Activated naive CD8-positive, alpha-beta T cell treated with anti-CD3 and anti-CD28 coated beads for 36 hours (primary cell): ENCODE results near the gene HAND2. TPM values are rescaled to one million over a fixed set of nuclear protein-coding genes. Genes with fewer than 3 reads are reported as not detected.

Source experiments
- DNase-seq: peaks from one replicate; pipeline ENCODE4 v3.0.0; 2021
- H3K27ac Mint-ChIP-seq: one replicate; pipeline ENCODE4 v1.8.0; 2022; ENCODE audit warnings: mild to moderate bottlenecking, moderate library complexity, mixed read lengths
- H3K27me3 Mint-ChIP-seq: one replicate; pipeline ENCODE4 v1.8.0; 2022; ENCODE audit warnings: mild to moderate bottlenecking, mixed read lengths
- H3K36me3 Mint-ChIP-seq: one replicate; pipeline ENCODE4 v1.8.0; 2021; ENCODE audit warnings: mild to moderate bottlenecking, mixed read lengths
- H3K4me1 Mint-ChIP-seq: one replicate; pipeline ENCODE4 v1.8.0; 2021; ENCODE audit warnings: mixed read lengths
- H3K4me3 Mint-ChIP-seq: one replicate; pipeline ENCODE4 v1.8.0; 2022; ENCODE audit warnings: mild to moderate bottlenecking, moderate library complexity, mixed read lengths
- H3K9me3 Mint-ChIP-seq: one replicate; pipeline ENCODE4 v1.8.0; 2022; ENCODE audit warnings: mixed read lengths
- total RNA-seq, 2 experiments: library from RNA; stranded (reverse); gene quantifications; one replicate each; pipeline ENCODE4 v1.2.3, GENCODE V29; 2021

HAND2 gene
- total RNA-seq, 2 experiments from 2014 or later = not detected

DNA sequence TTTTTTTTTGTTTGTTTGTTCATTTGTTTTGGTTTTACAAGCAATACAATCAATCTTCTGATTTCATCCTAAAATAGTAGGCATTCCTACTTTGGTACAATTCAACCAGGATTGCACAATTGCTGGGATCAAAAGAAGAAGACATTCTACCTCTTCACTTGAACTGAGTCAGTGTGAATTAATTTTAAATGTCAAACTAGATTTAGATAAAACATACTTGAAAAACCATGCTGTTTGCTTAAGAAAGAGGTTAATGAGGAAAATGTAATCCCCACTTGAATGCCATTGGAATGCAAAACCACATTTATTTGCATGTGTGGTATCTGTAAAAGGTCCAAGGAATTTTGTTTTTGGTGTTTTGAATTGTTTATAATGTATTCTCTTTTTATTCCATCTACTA, 40.5 kb downstream of the HAND2 start:
- Mint-ChIP-seq H3K4me3 (no peak overlapping the region), H3K36me3 (no peaks in the 10 kb centered on the region), H3K27ac (no peak overlapping the region), H3K27me3 (peaks cover 16% of the 10 kb centered on the region), H3K4me1 (peaks cover 3% of the 10 kb centered on the region), H3K9me3 (no peaks in the 10 kb centered on the region)
- no peak for DNase-seq

DNA sequence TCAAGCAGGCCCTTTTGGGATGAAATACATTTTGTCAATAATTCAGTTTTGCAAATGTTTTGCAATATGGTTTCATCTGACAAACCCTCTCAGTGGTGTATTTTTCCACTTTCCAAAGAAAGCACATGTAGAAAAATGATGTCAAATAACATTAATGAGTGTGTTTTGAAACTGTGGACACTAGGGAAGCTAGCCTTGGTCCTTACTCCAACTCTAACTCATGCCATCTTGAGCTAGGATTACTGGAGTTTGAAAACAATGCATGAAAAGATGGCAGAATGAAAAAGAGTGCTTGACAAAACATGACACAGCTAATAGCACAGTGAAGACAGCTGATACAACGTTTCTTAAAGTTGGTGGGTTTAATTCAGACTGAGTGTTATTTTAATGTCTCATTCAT, 41.4 kb downstream of the HAND2 start:
- H3K9me3 Mint-ChIP-seq = no peaks in the 10 kb centered on the region
- no peak overlapping the region for H3K27ac Mint-ChIP-seq
- H3K27me3 Mint-ChIP-seq = peaks cover 12% of the 10 kb centered on the region
- DNase-seq = no peak
- no peaks in the 10 kb centered on the region for H3K36me3 Mint-ChIP-seq
- no peak overlapping the region for H3K4me3 Mint-ChIP-seq
- peaks cover 2% of the 10 kb centered on the region for H3K4me1 Mint-ChIP-seq

- H3K27me3 Mint-ChIP-seq = peaks cover 9% of the 10 kb centered on the region
Observed at GRCh38 chr4:173488074-173488473, 42.0 kb downstream of the HAND2 start.

GRCh38 chr4:173486714-173487392, 43.2 kb downstream of the HAND2 start:
- no peak for DNase-seq
- H3K27me3 Mint-ChIP-seq = no peaks in the 10 kb centered on the region
- H3K4me3 Mint-ChIP-seq = no peak overlapping the region
- no peaks in the 10 kb centered on the region for H3K4me1 Mint-ChIP-seq
- no peaks in the 10 kb centered on the region for H3K9me3 Mint-ChIP-seq
- no peak overlapping the region for H3K27ac Mint-ChIP-seq
- no peaks in the 10 kb centered on the region for H3K36me3 Mint-ChIP-seq

More at GRCh38 chr4:173488074-173488473, 42.0 kb downstream of the HAND2 start:
- Mint-ChIP-seq H3K9me3 (no peaks in the 10 kb centered on the region), H3K4me3 (no peak overlapping the region), H3K4me1 (peaks cover 2% of the 10 kb centered on the region), H3K36me3 (no peaks in the 10 kb centered on the region), H3K27ac (no peak overlapping the region)
- no peak for DNase-seq

DNA sequence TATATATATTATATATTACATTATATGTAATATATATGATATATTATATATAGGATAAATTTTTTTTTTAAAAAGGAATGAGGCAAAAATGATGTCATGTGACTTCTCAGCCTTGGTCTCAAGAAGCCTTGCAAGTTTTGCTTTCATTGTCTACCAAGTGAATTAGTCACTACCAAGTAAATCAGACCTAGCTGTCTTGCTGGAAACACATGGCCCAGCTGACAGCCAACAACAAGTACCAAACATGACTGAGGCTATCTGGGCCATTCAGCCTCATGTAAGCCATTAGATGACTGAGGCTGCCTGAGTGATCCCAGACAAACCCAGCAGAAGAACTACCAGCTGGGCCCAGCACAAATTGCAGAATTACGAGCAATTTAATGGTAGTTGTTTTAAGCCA, 44.9 kb downstream of the HAND2 start:
- DNase-seq = no peak
- no peaks in the 10 kb centered on the region for H3K9me3 Mint-ChIP-seq

GRCh38 chr4:173482330-173482931, 47.6 kb downstream of the HAND2 start:
- H3K4me1 Mint-ChIP-seq = no peaks in the 10 kb centered on the region
- H3K36me3 Mint-ChIP-seq = no peaks in the 10 kb centered on the region
- no peaks in the 10 kb centered on the region for H3K27me3 Mint-ChIP-seq
- no peak overlapping the region for H3K27ac Mint-ChIP-seq
- H3K9me3 Mint-ChIP-seq = no peaks in the 10 kb centered on the region
- no peak overlapping the region for H3K4me3 Mint-ChIP-seq
- DNase-seq = no peak

More for the DNA sequence above, 44.9 kb downstream of the HAND2 start:
- H3K4me1 Mint-ChIP-seq = no peaks in the 10 kb centered on the region
- H3K4me3 Mint-ChIP-seq = no peak overlapping the region
- no peaks in the 10 kb centered on the region for H3K27me3 Mint-ChIP-seq
- H3K27ac Mint-ChIP-seq = no peak overlapping the region
- H3K36me3 Mint-ChIP-seq = no peaks in the 10 kb centered on the region

DNA sequence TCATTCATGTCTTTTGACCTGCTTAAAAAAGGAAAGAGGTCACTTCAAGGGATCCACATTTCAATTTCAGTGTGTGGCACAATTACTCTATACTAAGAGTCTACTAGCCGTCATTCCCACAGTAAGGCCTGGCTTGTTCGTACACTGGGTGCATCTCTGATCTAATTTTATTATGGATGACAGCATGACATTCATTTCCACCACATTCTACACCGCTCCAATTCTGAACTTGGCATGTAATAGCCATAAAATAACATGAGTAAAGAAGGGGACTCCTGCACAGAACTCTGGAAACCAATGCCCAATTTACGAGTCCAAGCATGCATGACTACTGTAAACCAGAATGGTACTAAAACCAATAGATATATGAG, 51.1 kb downstream of the HAND2 start:
- Mint-ChIP-seq H3K27me3 (no peaks in the 10 kb centered on the region), H3K36me3 (no peaks in the 10 kb centered on the region), H3K4me1 (no peaks in the 10 kb centered on the region), H3K27ac (no peak overlapping the region), H3K4me3 (no peak overlapping the region), H3K9me3 (no peaks in the 10 kb centered on the region)
- no peak for DNase-seq

DNA sequence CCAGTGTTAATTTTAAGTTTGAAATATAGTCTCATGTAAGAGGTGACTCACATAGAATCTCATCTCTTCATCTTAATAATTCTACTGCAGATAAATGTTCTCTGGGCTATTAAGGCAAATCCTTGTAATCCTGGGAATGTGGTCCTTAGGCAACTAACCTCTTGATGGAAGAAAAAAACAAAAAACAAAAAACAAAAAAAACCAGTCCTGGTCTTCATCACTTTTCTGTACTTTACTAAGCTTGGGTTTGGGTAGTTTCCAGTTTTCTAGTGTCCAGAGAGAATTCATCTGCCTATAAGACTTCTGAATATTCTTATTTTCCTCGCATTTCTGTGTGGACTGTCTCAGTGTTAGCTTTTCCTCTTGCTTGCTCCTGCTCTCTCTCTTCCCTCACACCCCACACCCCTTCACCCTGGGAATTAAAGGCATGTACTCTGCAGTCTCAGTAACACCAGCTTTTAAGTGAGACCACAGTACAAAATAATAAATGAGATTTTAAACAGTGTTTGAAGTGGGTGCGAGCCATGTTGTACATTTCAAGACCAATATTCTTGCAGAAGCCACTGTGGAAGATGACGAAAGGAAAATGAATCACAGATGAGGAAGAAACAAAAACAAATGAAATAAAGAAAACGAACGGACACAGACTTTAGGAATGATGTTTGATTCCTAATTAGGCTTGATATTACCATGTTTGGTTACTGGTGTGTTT, 51.7 kb downstream of the HAND2 start:
- no peak for DNase-seq
- H3K36me3 Mint-ChIP-seq = no peaks in the 10 kb centered on the region
- no peaks in the 10 kb centered on the region for H3K27me3 Mint-ChIP-seq
- H3K27ac Mint-ChIP-seq = no peak overlapping the region
- H3K9me3 Mint-ChIP-seq = no peaks in the 10 kb centered on the region
- no peaks in the 10 kb centered on the region for H3K4me1 Mint-ChIP-seq
- no peak overlapping the region for H3K4me3 Mint-ChIP-seq

GRCh38 chr4:173477016-173477415, 53.0 kb downstream of the HAND2 start:
- Mint-ChIP-seq H3K9me3 (no peaks in the 10 kb centered on the region), H3K27me3 (no peaks in the 10 kb centered on the region)

More at GRCh38 chr4:173477016-173477415, 53.0 kb downstream of the HAND2 start:
- no peak overlapping the region for H3K4me3 Mint-ChIP-seq
- no peaks in the 10 kb centered on the region for H3K4me1 Mint-ChIP-seq
- no peak for DNase-seq
- H3K36me3 Mint-ChIP-seq = no peaks in the 10 kb centered on the region
- no peak overlapping the region for H3K27ac Mint-ChIP-seq

Other genes starting within 250 kb of the HAND2 start
- gene HMGB2, start 195.9 kb downstream of the HAND2 start, total RNA-seq = 100 to 1,000 TPM; 516 to 518 TPM
- 10 to 100 TPM; 24.6 to 25.0 TPM for gene SAP30, start 159.3 kb downstream of the HAND2 start, total RNA-seq
- gene SCRG1, start 131.1 kb downstream of the HAND2 start, total RNA-seq = not detected